HFFc6 (cell line): ENCODE measurements around the gene RPRD1A. TPM values are rescaled to one million over a fixed set of nuclear protein-coding genes. Genes with fewer than 3 reads are reported as not detected.

Experiments used
- DNase-seq: peaks from one replicate; pipeline ENCODE4 v3.0.0-alpha.2; 2018
- H3K27ac Mint-ChIP-seq: 2 replicates; pipeline ENCODE4 v1.8.0; 2020; ENCODE audit warnings: mild to moderate bottlenecking, mixed read lengths
- H3K27me3 Mint-ChIP-seq: 2 replicates; pipeline ENCODE4 v1.8.0; 2021; ENCODE audit warnings: mild to moderate bottlenecking, moderate library complexity, mixed read lengths; ENCODE audit not compliant: insufficient read depth
- H3K36me3 Mint-ChIP-seq: 2 replicates; pipeline ENCODE4 v1.8.0; 2021; ENCODE audit warnings: low read depth, mixed read lengths
- H3K4me1 Mint-ChIP-seq: 2 replicates; pipeline ENCODE4 v1.8.0; 2020; ENCODE audit warnings: low read depth, mixed read lengths
- H3K4me3 Mint-ChIP-seq: 2 replicates; pipeline ENCODE4 v1.8.0; 2020; ENCODE audit warnings: mild to moderate bottlenecking, moderate library complexity, mixed read lengths
- H3K9me3 Mint-ChIP-seq: 2 replicates; pipeline ENCODE4 v1.8.0; 2020; ENCODE audit warnings: mild to moderate bottlenecking, mixed read lengths
- total RNA-seq, 6 experiments: library from RNA; stranded (reverse); fragmentation: NEBNext Ultra II Directional; extraction: Animal tissue kit (Norgen Biotek cat#: 25700); gene quantifications; 2 replicates in 1 of 6; 3 replicates in 5 of 6; pipeline ENCODE4 v1.2.3, GENCODE V29; 2021
- TF ChIP-seq, protein P1 (sequence below): fragments of 200-600 bp; sonication (generic); IDR thresholded peaks from 2 replicates; pipeline ENCODE4 v1.5.0; 2021; ENCODE audit warnings: antibody characterized with exemption, mild to moderate bottlenecking

The RPRD1A gene
- total RNA-seq, 6 experiments from 2014 or later = 44.6 to 55.1 (median 46.1) TPM

DNA sequence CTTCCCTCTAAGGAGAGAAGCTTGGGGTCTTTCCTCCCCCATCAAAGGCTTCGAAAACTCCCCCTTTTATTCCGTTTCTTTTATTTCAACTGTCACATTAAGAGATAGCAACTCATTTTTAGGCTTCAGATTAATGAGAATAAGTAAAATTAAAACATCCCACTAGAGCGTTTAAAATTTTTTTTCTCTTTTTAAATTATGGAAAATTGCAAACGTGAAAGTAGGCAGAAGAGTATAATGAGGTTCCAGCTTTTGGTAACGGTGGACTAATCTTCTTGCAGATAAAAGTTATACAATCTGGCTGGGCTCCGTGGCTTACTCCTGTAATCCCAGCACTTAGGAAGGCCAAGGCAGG, 116.8 kb downstream of the RPRD1A start:
- TF ChIP-seq, protein P1, sequence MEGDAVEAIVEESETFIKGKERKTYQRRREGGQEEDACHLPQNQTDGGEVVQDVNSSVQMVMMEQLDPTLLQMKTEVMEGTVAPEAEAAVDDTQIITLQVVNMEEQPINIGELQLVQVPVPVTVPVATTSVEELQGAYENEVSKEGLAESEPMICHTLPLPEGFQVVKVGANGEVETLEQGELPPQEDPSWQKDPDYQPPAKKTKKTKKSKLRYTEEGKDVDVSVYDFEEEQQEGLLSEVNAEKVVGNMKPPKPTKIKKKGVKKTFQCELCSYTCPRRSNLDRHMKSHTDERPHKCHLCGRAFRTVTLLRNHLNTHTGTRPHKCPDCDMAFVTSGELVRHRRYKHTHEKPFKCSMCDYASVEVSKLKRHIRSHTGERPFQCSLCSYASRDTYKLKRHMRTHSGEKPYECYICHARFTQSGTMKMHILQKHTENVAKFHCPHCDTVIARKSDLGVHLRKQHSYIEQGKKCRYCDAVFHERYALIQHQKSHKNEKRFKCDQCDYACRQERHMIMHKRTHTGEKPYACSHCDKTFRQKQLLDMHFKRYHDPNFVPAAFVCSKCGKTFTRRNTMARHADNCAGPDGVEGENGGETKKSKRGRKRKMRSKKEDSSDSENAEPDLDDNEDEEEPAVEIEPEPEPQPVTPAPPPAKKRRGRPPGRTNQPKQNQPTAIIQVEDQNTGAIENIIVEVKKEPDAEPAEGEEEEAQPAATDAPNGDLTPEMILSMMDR = peak; percentile 69
- Mint-ChIP-seq H3K4me1 (peaks cover 10% of the 10 kb centered on the region), H3K36me3 (no peaks in the 10 kb centered on the region), H3K9me3 (no peaks in the 10 kb centered on the region), H3K4me3 (peak overlapping the region; percentile 87; the same call in 1 of the 2 replicates), H3K27me3 (peaks cover 12% of the 10 kb centered on the region; the same call in 1 of the 2 replicates), H3K27ac (no peak overlapping the region)
- DNase-seq = no peak

DNA sequence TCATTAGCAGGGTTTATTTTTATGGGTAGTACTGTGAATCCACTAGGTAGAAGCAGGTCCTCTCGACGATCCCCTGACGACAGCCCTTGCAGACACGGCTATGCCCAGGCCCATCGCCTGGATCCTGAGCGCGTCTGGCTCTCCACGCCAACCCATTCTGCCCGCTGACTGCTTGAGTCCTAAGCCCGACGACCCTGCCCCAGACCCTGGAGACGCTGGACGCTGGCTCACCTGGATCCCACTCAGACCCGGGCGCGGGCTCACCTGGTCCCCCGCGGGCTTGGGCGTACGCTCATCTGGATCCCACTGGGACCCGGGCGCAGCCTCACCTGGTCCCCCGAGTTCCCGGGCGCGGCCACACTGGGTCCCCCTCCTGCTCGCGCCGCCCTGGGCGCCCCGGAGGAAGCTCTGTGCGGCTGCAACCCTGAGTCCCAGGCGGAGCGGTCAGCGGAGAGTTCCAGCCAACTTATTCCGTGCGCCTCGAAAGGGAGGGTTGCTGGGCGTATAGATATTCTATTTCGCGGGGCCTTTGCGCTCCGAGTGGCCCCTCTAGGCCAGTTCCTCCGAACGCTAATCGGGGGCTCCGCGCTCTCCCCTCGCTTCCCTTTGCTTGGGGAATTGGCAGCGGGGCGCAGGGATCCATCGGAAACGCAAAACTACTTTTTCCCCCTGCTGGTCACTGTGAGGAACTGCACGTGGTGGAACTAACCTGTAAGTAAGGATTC, 117.3 kb downstream of the RPRD1A start:
- peaks cover 12% of the 10 kb centered on the region; the same call in 1 of the 2 replicates for H3K27me3 Mint-ChIP-seq
- peaks cover 10% of the 10 kb centered on the region for H3K4me1 Mint-ChIP-seq
- peak; percentile 37 for DNase-seq
- no peaks in the 10 kb centered on the region for H3K36me3 Mint-ChIP-seq
- no peaks in the 10 kb centered on the region for H3K9me3 Mint-ChIP-seq
- TF ChIP-seq, protein P1 = peak; percentile 96
- H3K27ac Mint-ChIP-seq = no peak overlapping the region
- H3K4me3 Mint-ChIP-seq = peak overlapping the region; percentile 87

DNA sequence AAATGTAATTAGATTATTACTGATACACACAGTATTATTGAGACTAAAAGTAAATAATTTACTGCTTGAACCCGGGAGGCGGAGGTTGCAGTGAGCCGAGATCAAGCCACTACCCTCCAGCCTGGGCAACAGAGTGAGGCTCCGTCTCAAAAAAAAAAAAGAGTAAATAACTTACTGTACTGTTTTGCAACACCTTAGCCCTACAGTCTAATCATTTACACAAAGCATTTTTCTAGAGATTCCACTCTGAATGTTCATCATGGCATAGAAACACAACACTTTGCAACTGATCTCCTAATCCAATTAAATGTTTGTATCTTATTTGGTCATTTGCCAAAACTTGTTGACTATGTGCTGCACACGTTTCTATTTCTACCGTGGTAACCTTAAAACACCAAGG, 118.3 kb downstream of the RPRD1A start:
- no peak overlapping the region for H3K27ac Mint-ChIP-seq
- H3K27me3 Mint-ChIP-seq = peaks cover 12% of the 10 kb centered on the region; the same call in 1 of the 2 replicates
- DNase-seq = no peak
- H3K4me1 Mint-ChIP-seq = peaks cover 10% of the 10 kb centered on the region
- no peaks in the 10 kb centered on the region for H3K9me3 Mint-ChIP-seq
- no peak overlapping the region for H3K4me3 Mint-ChIP-seq
- TF ChIP-seq, protein P1 = no peak
- H3K36me3 Mint-ChIP-seq = no peaks in the 10 kb centered on the region

DNA sequence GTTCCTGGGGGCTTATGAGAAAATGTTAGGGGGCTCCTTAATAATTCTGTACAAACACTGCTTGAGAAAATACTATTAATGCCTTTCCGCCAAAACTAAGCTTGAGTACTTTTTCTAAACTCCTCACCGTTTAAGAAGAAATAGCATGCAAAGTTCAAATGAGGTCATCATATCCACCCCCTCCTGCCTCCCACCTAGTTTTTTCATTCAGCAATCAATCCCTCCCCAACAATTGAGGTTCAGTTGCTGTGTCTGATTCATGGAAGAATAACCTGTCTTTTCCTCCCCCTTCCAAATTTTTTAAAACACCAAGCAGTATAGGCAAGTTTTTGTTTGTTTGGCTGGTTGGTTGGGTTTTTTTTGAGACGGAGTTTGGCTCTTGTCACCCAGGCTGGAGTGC, 119.3 kb downstream of the RPRD1A start:
- Mint-ChIP-seq H3K9me3 (no peaks in the 10 kb centered on the region), H3K27ac (no peak overlapping the region), H3K4me1 (peaks cover 10% of the 10 kb centered on the region), H3K27me3 (peaks cover 11% of the 10 kb centered on the region; the same call in 1 of the 2 replicates), H3K36me3 (no peaks in the 10 kb centered on the region), H3K4me3 (no peak overlapping the region)
- no peak for DNase-seq
- TF ChIP-seq, protein P1 = no peak

DNA sequence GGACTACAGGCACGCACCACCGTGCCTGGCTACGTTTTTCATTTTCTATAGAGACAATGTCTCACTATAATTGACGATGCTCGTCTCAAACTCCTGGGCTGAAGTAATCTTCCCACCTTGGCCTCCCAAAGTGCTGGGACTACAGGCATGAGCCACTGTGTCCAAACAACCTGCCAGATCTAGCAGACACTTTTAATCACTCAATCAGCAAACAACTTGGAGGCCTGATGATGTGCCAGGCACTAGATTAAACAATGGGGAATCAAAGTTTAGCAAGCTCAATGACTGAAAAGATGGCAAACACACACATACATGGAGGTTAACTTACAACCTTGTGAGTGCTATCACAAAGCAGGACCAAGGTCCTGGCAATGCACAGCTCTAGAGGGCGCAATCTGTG, 124.7 kb downstream of the RPRD1A start:
- H3K27ac Mint-ChIP-seq = no peak overlapping the region
- H3K27me3 Mint-ChIP-seq = peaks cover 4% of the 10 kb centered on the region
- no peak for DNase-seq
- H3K36me3 Mint-ChIP-seq = no peaks in the 10 kb centered on the region
- TF ChIP-seq, protein P1 = no peak
- peaks cover 6% of the 10 kb centered on the region; the same call in 1 of the 2 replicates for H3K4me1 Mint-ChIP-seq
- no peak overlapping the region for H3K4me3 Mint-ChIP-seq
- H3K9me3 Mint-ChIP-seq = no peaks in the 10 kb centered on the region
